PC-9 (cell line): ENCODE data around the gene LRRC4C.

Experiments
- CTCF ChIP-seq: fragments of 200-600 bp; sonication (generic); conservative IDR thresholded peaks from 2 replicates; pipeline ENCODE4 v1.6.1; 2017; ENCODE audit warnings: mixed run types, antibody characterized with exemption, mild to moderate bottlenecking, moderate library complexity
- EZH2 ChIP-seq: fragments of 200-600 bp; sonication (generic); IDR thresholded peaks from 2 replicates; pipeline ENCODE4 v1.8.0; 2017; ENCODE audit warnings: antibody characterized with exemption, low read depth

GRCh38 chr11:40542821-40543220 lies 916.6 kb downstream of the LRRC4C start:
- no peak for TF ChIP-seq CTCF
- no peak for TF ChIP-seq EZH2
